NCI-H1092 treated with DMSO at 0.1 percent for 48 hours (cell line): ENCODE data around the gene ATP11B.
"Not testable (repeated sequence)": the region's sequence is repeated elsewhere in the genome, so short reads cannot be mapped to it uniquely, and the experiment has no call there.

Experiments used
- DNase-seq: peaks from one replicate; lab custom pipeline; 2025; lab: John Stamatoyannopoulos, UW

Gene ATP11B

GRCh38 chr3:182837855-182838454, 44.7 kb downstream of the ATP11B start:
- DNase-seq, result no peak

DNA sequence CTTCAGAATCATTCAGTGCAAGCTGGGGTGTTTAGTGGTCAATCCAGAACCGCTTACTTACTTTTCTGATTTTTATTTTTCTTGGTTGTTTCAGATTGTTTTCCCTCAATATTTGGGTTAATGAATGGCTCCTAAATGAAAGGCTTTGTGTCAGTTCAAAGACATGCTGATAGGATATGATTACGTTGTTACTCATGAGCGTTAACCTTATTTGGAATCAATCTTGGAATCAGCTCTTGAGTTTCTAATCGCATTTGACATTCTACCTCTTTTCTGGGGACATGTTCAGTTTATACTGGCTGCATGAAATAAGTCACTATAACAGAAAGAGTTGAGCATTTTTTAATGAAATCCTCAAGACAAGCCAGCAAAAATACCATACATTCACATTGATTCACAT, 50.2 kb downstream of the ATP11B start:
- DNase-seq, result no peak

DNA sequence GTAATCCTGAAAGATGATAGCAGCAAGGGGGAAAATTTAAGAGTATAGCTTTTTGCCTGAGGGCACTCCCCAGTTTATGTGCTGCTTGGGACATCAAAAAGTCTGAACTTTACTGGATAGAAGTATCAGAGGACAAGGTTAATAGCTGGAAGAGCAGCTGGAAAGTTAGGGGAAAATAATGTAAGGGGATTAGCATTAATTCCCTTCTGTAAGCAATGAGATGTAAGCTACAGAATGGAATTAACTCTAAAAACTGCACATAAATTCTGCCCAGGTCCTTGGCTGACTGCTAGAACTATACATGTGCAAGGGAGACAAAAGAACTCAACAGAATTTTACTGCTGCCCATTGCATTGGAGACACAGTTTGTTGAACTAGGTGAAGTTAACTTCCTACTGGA, 55.6 kb downstream of the ATP11B start:
- DNase-seq, result no peak

- DNase-seq, result no peak
Observed at GRCh38 chr3:182855076-182855475, 61.8 kb downstream of the ATP11B start.

- DNase-seq, result no peak
Observed at GRCh38 chr3:182861348-182861747, 68.0 kb downstream of the ATP11B start.

DNA sequence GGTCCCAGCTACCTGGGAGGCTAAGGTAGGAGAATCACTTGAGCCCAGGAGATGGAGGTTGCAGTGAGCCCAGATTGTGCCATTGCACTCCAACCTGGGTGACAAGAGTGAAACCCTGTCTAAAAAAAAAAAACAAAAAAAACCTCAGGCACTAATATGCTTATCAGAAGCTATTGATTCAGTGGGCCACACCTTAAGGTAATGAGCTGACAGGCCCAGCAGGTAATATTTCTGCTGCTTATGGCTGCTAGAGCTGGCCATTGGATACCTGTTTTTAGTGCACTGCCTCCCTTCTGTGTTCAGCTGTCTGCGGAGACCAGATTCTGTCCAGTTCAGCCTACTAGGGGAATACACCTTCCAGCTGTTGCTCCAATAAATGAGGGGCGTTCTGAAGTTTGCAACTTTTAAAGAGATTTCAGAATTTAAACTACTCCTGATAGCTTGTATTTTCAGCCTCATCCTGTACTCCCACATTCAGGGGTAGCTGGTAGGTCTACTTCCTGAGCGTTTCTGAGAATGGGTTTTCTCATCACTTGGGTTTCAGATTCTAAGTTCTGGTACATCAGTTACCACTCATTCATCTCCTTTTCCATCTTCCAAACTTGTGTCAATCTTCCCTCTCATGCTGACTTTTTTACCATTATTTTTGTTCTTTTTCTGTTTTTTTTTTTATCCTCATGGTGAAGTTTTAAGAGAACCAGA, 69.0 kb downstream of the ATP11B start:
- DNase-seq, result no peak

- DNase-seq, result no peak
Observed at GRCh38 chr3:182869059-182869458, 75.8 kb downstream of the ATP11B start.

DNA sequence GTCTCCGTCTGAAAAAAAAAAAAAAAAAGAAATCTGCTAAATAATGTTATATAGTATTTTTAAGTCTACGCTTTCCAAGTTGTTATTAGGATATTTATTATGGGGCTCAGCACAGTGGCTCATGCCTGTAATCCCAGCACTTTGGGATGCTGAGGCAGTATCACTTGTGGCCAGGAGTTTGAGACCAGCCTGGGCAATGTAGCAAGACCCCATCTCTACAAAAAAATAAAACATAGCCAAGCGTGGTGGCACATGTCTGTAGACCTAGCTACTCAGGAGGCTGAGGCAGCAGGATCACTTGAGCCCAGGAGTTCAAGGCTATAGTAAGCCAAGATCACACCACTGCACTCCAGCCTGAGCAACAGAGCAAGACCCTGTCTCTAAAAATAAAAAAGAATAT, 77.6 kb downstream of the ATP11B start:
- not testable (repeated sequence) for DNase-seq

- DNase-seq, result no peak
Observed at GRCh38 chr3:182879031-182879611, 85.8 kb downstream of the ATP11B start.

DNA sequence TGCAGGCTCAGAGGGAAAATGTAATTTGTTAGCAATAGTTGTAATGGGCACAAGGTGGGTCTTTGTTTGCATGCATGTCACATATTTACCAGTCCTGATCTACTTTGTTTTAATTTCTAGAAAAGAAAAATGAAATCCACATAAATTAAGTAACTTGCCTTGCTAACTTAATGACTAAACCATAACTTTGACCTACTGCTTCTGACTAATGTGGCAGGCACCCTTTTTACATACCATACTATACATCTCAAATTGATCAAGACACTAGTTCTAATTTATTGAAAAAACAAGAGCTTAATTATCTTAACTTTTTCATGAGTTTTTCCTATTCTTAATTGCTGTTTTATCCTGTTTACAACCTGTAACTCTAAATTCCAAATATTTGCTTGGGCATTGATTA, 93.2 kb downstream of the ATP11B start:
- no peak for DNase-seq

GRCh38 chr3:182889948-182890629, 96.8 kb downstream of the ATP11B start:
- no peak for DNase-seq

- no peak for DNase-seq
Observed at GRCh38 chr3:182891364-182891763, 98.1 kb downstream of the ATP11B start.

GRCh38 chr3:182892226-182892625, 98.9 kb downstream of the ATP11B start:
- no peak for DNase-seq

DNA sequence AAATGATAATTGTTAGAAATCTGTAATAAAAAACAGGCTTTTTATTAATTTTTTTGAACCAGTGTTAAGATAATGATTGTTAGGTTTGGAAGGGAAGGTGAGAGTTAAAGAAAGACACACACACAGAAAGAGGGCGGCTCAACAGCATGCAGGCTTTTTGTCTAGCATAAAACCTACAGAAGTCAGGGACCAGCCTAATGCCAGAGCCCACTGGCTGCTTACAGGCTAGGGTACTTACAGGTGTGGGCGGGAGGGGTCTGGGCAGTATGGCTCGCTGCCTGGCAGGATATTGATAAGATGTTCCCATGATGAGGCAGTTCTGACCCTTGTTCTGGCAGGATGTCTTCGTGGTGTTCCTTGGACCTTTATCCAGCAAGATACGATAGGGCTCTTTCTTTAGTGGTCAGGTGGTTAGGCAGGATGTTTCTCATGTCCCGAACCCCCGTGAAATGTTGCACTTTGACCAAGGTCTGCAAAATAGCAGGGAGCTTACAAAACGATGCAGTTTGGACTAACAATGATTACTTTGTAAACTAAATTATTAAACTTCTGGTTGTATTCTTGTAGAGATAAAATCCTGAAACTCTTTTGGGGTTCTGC, 102.3 kb downstream of the ATP11B start:
- no peak for DNase-seq

GRCh38 chr3:182896553-182896952, 103.2 kb downstream of the ATP11B start:
- DNase-seq, result no peak

- DNase-seq, result no peak
Observed at GRCh38 chr3:182902236-182902635, 108.9 kb downstream of the ATP11B start.

DNA sequence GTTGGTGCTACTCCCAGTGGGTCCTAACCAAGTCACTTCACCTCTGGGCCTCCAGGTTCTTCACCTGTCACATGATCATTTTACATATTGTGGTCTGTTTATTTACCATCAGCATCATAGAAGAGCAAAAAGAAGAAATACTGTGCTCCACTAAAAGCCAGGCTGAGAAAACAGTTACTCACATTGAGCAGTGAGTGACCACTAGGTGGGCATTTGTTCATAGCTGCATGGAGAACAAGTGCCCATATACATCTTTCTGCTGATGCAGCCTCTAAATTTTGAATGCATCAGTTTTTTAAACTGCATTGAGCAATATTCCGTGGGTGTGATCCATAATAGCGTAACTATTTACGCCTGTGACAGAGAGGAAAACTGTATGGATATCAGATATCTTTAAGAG, 110.9 kb downstream of the ATP11B start:
- DNase-seq, result no peak

- no peak for DNase-seq
Observed at GRCh38 chr3:182905623-182906022, 112.3 kb downstream of the ATP11B start.

- DNase-seq, result no peak
Observed at GRCh38 chr3:182906036-182906435, 112.7 kb downstream of the ATP11B start.

- DNase-seq, result no peak
Observed at GRCh38 chr3:182908471-182908870, 115.2 kb downstream of the ATP11B start.

GRCh38 chr3:182909318-182910040, 116.2 kb downstream of the ATP11B start:
- no peak for DNase-seq
